ENCODE data around the gene TACR2.

TACR2 gene

GRCh38 chr10:69404786-69405185 lies 11.9 kb downstream of the TACR2 start:
- TF ChIP-seq, protein P1, sequence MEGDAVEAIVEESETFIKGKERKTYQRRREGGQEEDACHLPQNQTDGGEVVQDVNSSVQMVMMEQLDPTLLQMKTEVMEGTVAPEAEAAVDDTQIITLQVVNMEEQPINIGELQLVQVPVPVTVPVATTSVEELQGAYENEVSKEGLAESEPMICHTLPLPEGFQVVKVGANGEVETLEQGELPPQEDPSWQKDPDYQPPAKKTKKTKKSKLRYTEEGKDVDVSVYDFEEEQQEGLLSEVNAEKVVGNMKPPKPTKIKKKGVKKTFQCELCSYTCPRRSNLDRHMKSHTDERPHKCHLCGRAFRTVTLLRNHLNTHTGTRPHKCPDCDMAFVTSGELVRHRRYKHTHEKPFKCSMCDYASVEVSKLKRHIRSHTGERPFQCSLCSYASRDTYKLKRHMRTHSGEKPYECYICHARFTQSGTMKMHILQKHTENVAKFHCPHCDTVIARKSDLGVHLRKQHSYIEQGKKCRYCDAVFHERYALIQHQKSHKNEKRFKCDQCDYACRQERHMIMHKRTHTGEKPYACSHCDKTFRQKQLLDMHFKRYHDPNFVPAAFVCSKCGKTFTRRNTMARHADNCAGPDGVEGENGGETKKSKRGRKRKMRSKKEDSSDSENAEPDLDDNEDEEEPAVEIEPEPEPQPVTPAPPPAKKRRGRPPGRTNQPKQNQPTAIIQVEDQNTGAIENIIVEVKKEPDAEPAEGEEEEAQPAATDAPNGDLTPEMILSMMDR (IDR thresholded peaks at IDR 0.05; ENCODE audit: low read depth, low read length) = no peak
- no peak for DNase-seq (ENCODE audit: low read depth in 2 of 2)
- no peak overlapping the region for H3K4me3 ChIP-seq (replicated peaks in 1 of 2; ENCODE audit: low read depth in 2 of 2, low read length in 2 of 2)

DNA sequence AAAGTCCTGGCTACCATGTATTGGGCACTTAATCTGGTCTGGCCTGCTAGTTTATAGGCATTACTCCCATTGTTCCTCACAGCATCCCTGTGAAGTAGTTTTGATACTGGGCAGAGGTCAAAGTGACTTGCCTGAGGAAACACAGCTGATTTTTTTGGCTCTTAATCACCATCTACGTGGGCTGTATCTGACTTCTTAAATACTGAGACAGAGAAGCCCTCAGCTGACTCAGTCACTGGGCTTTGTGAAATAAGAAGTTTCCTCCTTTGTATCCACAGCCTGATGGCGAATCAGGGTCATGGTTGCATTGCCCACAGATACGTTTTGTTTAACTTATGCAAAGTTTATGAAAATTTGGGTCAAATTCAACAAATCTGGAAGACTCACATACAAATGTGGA lies 13.2 kb downstream of the TACR2 start:
- DNase-seq (ENCODE audit: low read depth in 2 of 2) = peak; percentile 93
- no peak overlapping the region for H3K4me3 ChIP-seq (replicated peaks in 1 of 2; ENCODE audit: low read depth in 2 of 2, low read length in 2 of 2)
- TF ChIP-seq, protein P1 (IDR thresholded peaks at IDR 0.05; ENCODE audit: low read depth, low read length) = no peak

DNA sequence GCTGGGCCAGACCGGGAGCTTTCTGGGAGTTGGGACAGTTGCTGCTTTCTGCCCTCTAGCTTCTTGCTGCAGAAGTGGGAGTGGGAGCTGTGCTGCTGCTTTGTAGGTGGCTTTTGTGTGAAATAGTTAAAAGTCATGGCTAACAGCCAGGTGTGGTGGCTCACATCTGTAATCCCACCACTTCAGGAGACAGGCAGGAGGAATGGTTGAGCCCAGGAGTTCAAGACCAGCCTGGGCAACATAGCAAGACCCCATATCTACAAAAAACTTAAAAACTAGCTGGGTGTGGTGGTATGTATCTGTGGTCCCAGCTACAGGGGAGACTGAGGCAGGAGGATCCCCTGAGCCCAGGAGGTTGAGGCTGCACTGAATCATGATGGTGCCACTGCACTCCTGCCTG lies 13.7 kb downstream of the TACR2 start:
- no peak overlapping the region for H3K4me3 ChIP-seq (replicated peaks in 1 of 2; ENCODE audit: low read depth in 2 of 2, low read length in 2 of 2)
- TF ChIP-seq, protein P1 (IDR thresholded peaks at IDR 0.05; ENCODE audit: low read depth, low read length) = no peak
- no peak for DNase-seq (ENCODE audit: low read depth in 2 of 2)

GRCh38 chr10:69402386-69402785 lies 14.3 kb downstream of the TACR2 start:
- TF ChIP-seq, protein P1 (IDR thresholded peaks at IDR 0.05; ENCODE audit: low read depth, low read length) = no peak

DNA sequence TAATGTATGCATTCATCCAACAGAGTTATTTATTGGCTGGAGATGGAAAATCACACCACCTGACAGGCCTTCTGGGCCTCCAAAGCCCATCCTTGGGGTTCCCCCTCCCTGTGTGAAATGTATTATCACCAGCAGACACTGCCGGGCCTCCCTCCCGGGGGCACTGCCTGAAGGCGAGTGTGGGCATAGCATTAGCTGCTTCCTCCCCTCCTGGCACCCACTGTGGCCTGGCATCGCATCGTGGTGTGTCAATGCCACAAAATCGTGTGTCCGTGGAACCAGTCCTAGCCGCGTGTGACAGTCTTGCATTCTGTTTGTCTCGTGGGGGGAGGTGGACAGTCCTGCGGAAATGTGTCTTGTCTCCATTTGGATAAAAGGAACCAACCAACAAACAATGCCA lies 15.3 kb downstream of the TACR2 start:
- no peak for DNase-seq (ENCODE audit: low read depth in 2 of 2)
- H3K4me3 ChIP-seq (replicated peaks in 1 of 2; ENCODE audit: low read depth in 2 of 2, low read length in 2 of 2) = no peak overlapping the region
- TF ChIP-seq, protein P1 (IDR thresholded peaks at IDR 0.05; ENCODE audit: low read depth, low read length) = no peak

More at GRCh38 chr10:69402386-69402785, 14.3 kb downstream of the TACR2 start:
- DNase-seq (ENCODE audit: low read depth in 2 of 2) = no peak
- no peak overlapping the region for H3K4me3 ChIP-seq (replicated peaks in 1 of 2; ENCODE audit: low read depth in 2 of 2, low read length in 2 of 2)

DNA sequence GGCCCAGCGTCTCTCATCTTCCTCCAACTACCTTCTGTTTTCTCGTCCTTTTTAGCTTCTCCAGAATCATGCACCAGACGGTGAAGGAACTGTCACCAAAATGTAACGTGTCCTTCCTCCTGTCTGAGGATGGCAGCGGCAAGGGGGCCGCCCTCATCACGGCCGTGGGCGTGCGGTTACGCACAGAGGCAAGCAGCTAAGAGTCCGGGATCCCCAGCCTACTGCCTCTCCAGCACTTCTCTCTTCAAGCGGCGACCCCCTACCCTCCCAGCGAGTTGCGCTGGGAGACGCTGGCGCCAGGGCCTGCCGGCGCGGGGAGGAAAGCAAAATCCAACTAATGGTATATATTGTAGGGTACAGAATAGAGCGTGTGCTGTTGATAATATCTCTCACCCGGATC lies 15.8 kb downstream of the TACR2 start:
- TF ChIP-seq, protein P1 (IDR thresholded peaks at IDR 0.05; ENCODE audit: low read depth, low read length) = no peak
- no peak for DNase-seq (ENCODE audit: low read depth in 2 of 2)
- no peak overlapping the region for H3K4me3 ChIP-seq (replicated peaks in 1 of 2; ENCODE audit: low read depth in 2 of 2, low read length in 2 of 2)

DNA sequence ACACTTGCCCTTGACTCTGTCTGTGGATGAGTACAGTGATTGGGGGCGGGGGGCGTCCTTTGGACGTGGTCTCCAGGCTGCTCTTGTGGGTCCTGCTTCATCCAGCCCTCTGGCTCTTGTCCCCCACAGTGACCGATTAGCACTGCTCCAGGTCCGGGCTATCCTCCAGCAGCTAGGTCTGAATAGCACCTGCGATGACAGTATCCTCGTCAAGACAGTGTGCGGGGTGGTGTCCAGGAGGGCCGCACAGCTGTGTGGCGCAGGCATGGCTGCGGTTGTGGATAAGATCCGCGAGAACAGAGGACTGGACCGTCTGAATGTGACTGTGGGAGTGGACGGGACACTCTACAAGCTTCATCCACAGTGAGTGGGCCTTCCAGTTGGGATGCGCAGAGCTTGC lies 18.3 kb downstream of the TACR2 start:
- DNase-seq (ENCODE audit: low read depth in 2 of 2) = no peak
- H3K4me3 ChIP-seq (replicated peaks in 1 of 2; ENCODE audit: low read depth in 2 of 2, low read length in 2 of 2) = no peak overlapping the region
- TF ChIP-seq, protein P1 (IDR thresholded peaks at IDR 0.05; ENCODE audit: low read depth, low read length) = no peak

Measured in cardiac fibroblast (primary cell).